ENCODE data around the gene GSDME. TPM values are rescaled to one million over a fixed set of nuclear protein-coding genes. Genes with fewer than 3 reads are reported as not detected.

GSDME gene
- total and polyA plus RNA-seq, 8 donors = 8.3 to 16.6 (median 12.4) TPM

DNA sequence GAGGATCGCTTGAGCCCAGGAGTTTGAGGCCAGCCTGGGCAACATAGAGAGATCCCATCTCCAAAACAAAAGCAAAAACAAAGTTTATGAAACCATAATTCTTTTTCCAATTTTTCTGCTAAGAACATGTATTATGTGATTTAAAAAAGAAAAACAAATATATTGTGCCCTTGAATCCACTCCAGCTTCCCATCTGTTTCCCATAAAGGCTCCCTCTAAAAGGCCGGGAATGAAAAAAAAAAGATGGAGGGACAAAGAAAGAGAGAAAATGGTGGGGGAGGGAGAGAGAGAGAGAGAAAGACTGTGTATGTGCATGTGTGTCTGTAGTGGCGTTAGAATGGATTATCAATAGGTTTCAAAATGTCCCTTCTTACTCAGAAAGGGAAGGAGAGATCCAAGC lies 20.5 kb upstream of the GSDME start:
- Histone ChIP-seq H3K9me3 (no peaks in the 10 kb centered on the region), H3K4me3 (no peak overlapping the region), H3K4me1 (peaks cover 0 to 7% of the 10 kb centered on the region in 2 donors), H3K27ac (no peak overlapping the region), H3K27me3 (no peaks in the 10 kb centered on the region), H3K36me3 (no peaks in the 10 kb centered on the region)
- intact Hi-C loops (cut with DNase I) = no loop called here
- TF ChIP-seq, protein P1, sequence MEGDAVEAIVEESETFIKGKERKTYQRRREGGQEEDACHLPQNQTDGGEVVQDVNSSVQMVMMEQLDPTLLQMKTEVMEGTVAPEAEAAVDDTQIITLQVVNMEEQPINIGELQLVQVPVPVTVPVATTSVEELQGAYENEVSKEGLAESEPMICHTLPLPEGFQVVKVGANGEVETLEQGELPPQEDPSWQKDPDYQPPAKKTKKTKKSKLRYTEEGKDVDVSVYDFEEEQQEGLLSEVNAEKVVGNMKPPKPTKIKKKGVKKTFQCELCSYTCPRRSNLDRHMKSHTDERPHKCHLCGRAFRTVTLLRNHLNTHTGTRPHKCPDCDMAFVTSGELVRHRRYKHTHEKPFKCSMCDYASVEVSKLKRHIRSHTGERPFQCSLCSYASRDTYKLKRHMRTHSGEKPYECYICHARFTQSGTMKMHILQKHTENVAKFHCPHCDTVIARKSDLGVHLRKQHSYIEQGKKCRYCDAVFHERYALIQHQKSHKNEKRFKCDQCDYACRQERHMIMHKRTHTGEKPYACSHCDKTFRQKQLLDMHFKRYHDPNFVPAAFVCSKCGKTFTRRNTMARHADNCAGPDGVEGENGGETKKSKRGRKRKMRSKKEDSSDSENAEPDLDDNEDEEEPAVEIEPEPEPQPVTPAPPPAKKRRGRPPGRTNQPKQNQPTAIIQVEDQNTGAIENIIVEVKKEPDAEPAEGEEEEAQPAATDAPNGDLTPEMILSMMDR (IDR thresholded peaks at IDR 0.05) = no peak
- no peak for DNase-seq
- ATAC-seq = no peak

DNA sequence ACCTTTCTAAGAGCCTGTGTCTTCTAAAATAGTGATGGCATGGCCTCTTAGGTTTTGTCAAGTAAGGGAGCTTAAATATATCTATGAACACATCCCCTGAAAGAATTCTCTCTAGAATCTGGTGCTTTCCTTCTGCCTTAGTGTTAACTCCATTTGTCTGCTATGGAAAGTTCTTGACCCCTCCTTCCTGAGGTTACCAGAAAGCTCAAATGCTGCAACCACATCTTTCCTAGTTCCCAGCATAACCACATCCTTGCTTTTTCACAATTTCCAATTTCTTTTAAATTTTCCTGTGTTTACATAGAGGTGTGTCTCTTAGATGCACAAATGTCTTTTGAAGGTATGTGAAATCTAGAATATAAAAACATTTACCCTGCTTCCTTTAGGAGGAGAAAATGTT lies 16.4 kb upstream of the GSDME start:
- no peaks in the 10 kb centered on the region for H3K9me3 ChIP-seq
- H3K27ac ChIP-seq = no peak overlapping the region
- H3K4me1 ChIP-seq = no peaks in the 10 kb centered on the region
- no peak overlapping the region for H3K4me3 ChIP-seq
- ATAC-seq = no peak
- H3K27me3 ChIP-seq = no peaks in the 10 kb centered on the region
- no peaks in the 10 kb centered on the region for H3K36me3 ChIP-seq
- TF ChIP-seq, protein P1 (IDR thresholded peaks at IDR 0.05) = no peak
- intact Hi-C loops (cut with DNase I) = no loop called here
- no peak for DNase-seq

DNA sequence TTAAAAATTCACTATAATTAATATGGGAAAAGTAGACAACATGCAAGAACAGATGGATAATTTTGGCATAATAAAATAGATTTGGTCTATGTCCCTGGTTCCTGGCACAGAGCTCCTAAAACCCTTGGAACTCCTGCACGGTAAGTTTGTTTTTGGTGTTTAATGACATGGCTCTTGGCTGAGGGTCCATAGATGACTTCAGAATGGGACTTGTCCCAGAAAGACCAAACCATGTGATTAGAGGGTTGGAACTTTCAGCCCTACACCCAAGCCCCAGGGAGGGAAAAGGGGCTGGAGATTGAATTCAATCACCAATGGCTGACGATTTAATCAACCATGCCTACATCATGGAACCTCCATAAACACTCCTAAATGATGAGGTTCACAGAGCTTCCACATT lies 12.6 kb upstream of the GSDME start:
- Histone ChIP-seq H3K4me3 (no peak overlapping the region), H3K9me3 (no peaks in the 10 kb centered on the region), H3K4me1 (no peaks in the 10 kb centered on the region), H3K27ac (no peak overlapping the region), H3K27me3 (peaks cover 0 to 19% of the 10 kb centered on the region in 2 donors), H3K36me3 (no peaks in the 10 kb centered on the region)
- no peak for ATAC-seq
- DNase-seq = no peak
- TF ChIP-seq, protein P1 (IDR thresholded peaks at IDR 0.05) = no peak
- intact Hi-C loops (cut with DNase I) = no loop called here

DNA sequence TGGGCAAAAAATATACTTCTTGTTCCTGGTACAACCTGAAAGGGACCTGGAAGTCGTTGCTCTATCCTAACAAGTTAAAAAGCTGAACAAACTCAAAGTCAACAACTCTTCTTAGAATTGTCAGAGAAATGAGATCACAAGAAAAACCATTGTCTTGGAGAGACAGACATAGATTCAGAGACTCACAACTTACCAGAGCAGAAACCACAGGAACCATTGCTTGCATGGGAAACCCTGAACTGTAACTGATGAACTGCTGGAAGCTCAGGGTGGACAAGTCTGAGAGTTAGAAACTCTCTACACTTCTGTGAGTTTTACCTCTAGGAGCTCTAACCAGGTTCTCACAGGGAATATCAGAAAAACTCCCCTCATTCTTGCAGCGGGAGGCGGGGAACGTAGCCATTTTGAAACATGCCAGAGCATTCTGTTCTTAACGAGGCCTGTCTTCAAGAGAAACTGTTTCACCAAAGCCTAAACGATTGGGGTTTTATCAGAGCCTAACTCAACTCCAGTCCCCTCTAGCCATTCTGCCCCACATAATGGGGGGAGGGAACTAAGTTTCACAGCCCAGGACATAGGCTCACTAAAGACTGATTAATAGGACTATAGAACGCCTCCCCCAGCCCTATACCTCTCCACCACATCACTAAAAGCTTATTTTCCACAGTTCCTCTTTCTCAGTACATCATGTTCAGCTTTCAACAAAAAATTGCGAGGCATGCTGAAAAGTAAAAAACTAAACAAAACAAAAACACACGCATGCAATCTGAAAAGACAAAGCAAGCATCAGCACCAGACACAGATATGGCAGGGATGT lies 12.0 kb upstream of the GSDME start:
- no peak for ATAC-seq
- Histone ChIP-seq H3K4me1 (no peaks in the 10 kb centered on the region), H3K4me3 (no peak overlapping the region), H3K36me3 (no peaks in the 10 kb centered on the region), H3K27me3 (peaks cover 0 to 19% of the 10 kb centered on the region in 2 donors), H3K9me3 (no peaks in the 10 kb centered on the region), H3K27ac (no peak overlapping the region)
- no peak for DNase-seq
- TF ChIP-seq, protein P1 (IDR thresholded peaks at IDR 0.05) = no peak
- intact Hi-C loops (cut with DNase I) = no loop called here

DNA sequence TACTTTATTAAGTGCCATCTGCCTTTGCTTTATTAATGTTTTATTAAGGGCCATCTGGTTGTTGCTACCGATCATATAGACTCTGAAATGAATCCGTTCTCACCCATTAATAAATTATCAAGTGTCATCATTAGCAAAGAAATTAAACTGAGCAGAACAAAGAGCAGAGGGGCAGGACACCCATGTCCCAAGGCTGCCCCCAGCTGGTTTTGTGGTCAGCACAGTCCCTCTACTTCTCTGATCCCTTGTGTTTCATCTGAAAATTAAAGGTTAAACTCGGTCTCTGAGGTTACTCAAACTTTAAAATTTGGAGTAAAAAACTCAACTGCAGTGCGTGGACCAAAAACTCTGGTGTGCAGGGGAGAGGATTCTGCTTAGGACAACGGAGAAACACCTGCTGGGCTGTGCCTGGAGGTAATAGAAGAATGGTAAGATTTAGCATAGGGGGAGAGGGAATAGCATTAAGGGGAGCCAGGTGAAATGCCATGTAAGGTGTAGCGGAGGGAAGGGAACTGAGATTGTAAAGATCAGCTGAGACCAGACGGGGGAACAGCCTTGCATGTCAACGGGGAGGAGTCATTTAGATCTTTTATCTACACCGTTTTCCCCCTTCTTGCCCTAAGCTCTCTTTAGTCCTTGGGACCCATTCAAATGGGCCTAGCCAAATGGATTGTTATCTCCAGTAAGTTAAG lies 10.8 kb upstream of the GSDME start:
- no peak for DNase-seq
- no peaks in the 10 kb centered on the region for H3K9me3 ChIP-seq
- TF ChIP-seq, protein P1 (IDR thresholded peaks at IDR 0.05) = no peak
- H3K36me3 ChIP-seq = no peaks in the 10 kb centered on the region
- intact Hi-C loops (cut with DNase I) = no loop called here
- H3K27me3 ChIP-seq = peaks cover 0 to 19% of the 10 kb centered on the region in 2 donors
- no peak overlapping the region for H3K27ac ChIP-seq
- no peaks in the 10 kb centered on the region for H3K4me1 ChIP-seq
- H3K4me3 ChIP-seq = no peak overlapping the region
- ATAC-seq = no peak

Measured in left lung (tissue), 10 donors.